ENCODE measurements around the gene CDHR1. TPM values are rescaled to one million over a fixed set of nuclear protein-coding genes. Genes with fewer than 3 reads are reported as not detected.

CDHR1 gene
- total RNA-seq, 1 experiment from 2014 or later = not detected

DNA sequence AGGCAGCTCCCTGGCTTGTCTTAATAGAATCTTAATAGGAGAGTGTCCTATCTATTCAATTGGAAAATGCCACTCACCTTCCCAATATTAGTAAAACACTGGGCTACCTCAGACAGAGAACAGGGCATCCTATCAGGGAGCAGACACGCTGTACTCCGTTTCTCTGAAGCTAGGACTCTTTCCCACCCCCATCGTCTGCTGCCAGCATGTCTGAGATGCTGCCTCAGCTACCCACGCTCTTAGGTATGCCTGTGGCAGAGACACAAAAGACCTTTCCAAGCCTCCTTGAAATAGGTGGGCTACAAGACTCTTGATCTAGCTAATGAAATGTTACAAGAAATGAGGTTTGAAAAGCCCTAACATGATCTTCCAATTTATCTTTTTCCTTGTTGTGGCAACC is 33.5 kb downstream of the CDHR1 start:
- intact Hi-C loops (cut with micrococcal nuclease) = no loop called here
- Mint-ChIP-seq H3K36me3 (ENCODE audit: insufficient read depth, unreplicated experiment) (no peaks in the 10 kb centered on the region), H3K9me3 (ENCODE audit: unreplicated experiment) (no peaks in the 10 kb centered on the region), H3K4me3 (ENCODE audit: unreplicated experiment) (no peak overlapping the region), H3K27me3 (ENCODE audit: insufficient read depth, unreplicated experiment) (peaks cover 39% of the 10 kb centered on the region), H3K4me1 (ENCODE audit: insufficient read depth, unreplicated experiment) (peaks cover 4% of the 10 kb centered on the region), H3K27ac (ENCODE audit: low read depth, unreplicated experiment) (no peak overlapping the region)
- CTCF ChIA-PET = interaction anchor here (1.5 kb wide), 1 partner anchor 14 kb away, joined by 3 read pairs; no protein-coding TSS in a partner anchor
- no TSS peak for BruUV-seq (replicated peaks)
- DNase-seq (ENCODE audit: unreplicated experiment) = no peak
- POLR2A ChIA-PET = no interaction called here
- TF ChIP-seq CTCF (IDR thresholded peaks at IDR 0.05; ENCODE audit: unreplicated experiment) = no peak

DNA sequence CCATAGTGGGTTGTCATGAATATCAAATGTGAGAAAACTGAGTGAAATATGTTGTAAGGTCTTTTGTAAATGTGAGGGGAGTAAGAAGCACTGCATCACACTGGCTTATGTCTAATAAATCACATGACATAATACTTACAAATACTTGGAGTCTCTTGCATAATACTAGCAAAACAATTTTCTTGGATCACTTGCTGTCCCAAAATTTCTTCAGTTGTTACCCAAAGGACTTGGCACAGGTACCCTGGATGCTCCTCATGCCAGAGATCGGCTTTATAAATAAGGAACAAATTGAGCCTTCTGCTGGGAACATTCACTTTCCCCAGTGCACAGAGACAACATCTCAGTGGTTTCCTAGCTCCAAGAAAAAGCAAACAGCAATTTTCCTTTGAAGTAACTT is 36.0 kb downstream of the CDHR1 start:
- H3K4me3 Mint-ChIP-seq (ENCODE audit: unreplicated experiment) = no peak overlapping the region
- intact Hi-C loops (cut with micrococcal nuclease) = no loop called here
- H3K36me3 Mint-ChIP-seq (ENCODE audit: insufficient read depth, unreplicated experiment) = no peaks in the 10 kb centered on the region
- no TSS peak for BruUV-seq (replicated peaks)
- H3K9me3 Mint-ChIP-seq (ENCODE audit: unreplicated experiment) = no peaks in the 10 kb centered on the region
- no peak for DNase-seq (ENCODE audit: unreplicated experiment)
- no peak for TF ChIP-seq CTCF (IDR thresholded peaks at IDR 0.05; ENCODE audit: unreplicated experiment)
- H3K4me1 Mint-ChIP-seq (ENCODE audit: insufficient read depth, unreplicated experiment) = peaks cover 4% of the 10 kb centered on the region
- H3K27me3 Mint-ChIP-seq (ENCODE audit: insufficient read depth, unreplicated experiment) = peaks cover 35% of the 10 kb centered on the region
- CTCF ChIA-PET = no interaction called here
- no peak overlapping the region for H3K27ac Mint-ChIP-seq (ENCODE audit: low read depth, unreplicated experiment)
- POLR2A ChIA-PET = interaction anchor here (0.9 kb wide), 1 partner anchor 15 kb away, joined by 3 read pairs; no protein-coding TSS in a partner anchor

DNA sequence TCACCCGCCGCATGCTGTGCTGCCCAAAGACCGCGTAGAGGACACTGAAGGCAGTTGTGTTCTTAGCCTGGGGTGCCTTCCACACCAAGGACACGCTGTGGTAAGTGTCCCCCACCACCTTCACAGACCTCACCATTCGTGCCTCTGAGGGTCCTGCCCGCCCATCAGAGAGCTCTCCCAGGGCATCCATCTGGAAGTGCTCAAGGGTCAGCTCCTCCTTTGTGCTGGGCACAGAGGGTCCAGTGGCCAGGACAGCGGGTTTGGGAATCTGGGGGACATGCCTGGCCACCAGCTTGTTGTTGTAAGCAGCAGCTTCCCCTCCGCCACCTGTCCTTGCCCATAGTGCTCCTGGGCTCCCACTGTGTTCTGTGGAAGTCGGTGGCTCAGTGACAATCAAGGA is 38.0 kb downstream of the CDHR1 start:
- Mint-ChIP-seq H3K27me3 (ENCODE audit: insufficient read depth, unreplicated experiment) (peaks cover 16% of the 10 kb centered on the region), H3K36me3 (ENCODE audit: insufficient read depth, unreplicated experiment) (no peaks in the 10 kb centered on the region), H3K27ac (ENCODE audit: low read depth, unreplicated experiment) (no peak overlapping the region), H3K4me3 (ENCODE audit: unreplicated experiment) (no peak overlapping the region), H3K9me3 (ENCODE audit: unreplicated experiment) (no peaks in the 10 kb centered on the region), H3K4me1 (ENCODE audit: insufficient read depth, unreplicated experiment) (peaks cover 4% of the 10 kb centered on the region)
- no peak for TF ChIP-seq CTCF (IDR thresholded peaks at IDR 0.05; ENCODE audit: unreplicated experiment)
- no peak for DNase-seq (ENCODE audit: unreplicated experiment)
- POLR2A ChIA-PET = no interaction called here
- intact Hi-C loops (cut with micrococcal nuclease) = no loop called here
- no TSS peak for BruUV-seq (replicated peaks)
- CTCF ChIA-PET = interaction anchor here (0.8 to 1.0 kb wide), 2 partner anchors 84 to 1386 kb away, joined by 3 to 4 read pairs; no protein-coding TSS in a partner anchor

GRCh38 chr10:84233940-84234339 is 39.6 kb downstream of the CDHR1 start:
- H3K4me1 Mint-ChIP-seq (ENCODE audit: insufficient read depth, unreplicated experiment) = peaks cover 4% of the 10 kb centered on the region
- H3K27me3 Mint-ChIP-seq (ENCODE audit: insufficient read depth, unreplicated experiment) = peaks cover 4% of the 10 kb centered on the region
- no peak for TF ChIP-seq CTCF (IDR thresholded peaks at IDR 0.05; ENCODE audit: unreplicated experiment)
- POLR2A ChIA-PET = no interaction called here
- no TSS peak for BruUV-seq (replicated peaks)
- H3K36me3 Mint-ChIP-seq (ENCODE audit: insufficient read depth, unreplicated experiment) = no peaks in the 10 kb centered on the region
- no peak overlapping the region for H3K27ac Mint-ChIP-seq (ENCODE audit: low read depth, unreplicated experiment)
- no peak for DNase-seq (ENCODE audit: unreplicated experiment)
- H3K4me3 Mint-ChIP-seq (ENCODE audit: unreplicated experiment) = no peak overlapping the region
- intact Hi-C loops (cut with micrococcal nuclease) = no loop called here
- H3K9me3 Mint-ChIP-seq (ENCODE audit: unreplicated experiment) = no peaks in the 10 kb centered on the region
- CTCF ChIA-PET = interaction anchor here (1.3 kb wide), 2 partner anchors 8 to 23 kb away, joined by 3 to 7 read pairs; no protein-coding TSS in a partner anchor

All from MCF 10A (cell line).